ENCODE data around the gene NTN1.
"Not testable (repeated sequence)": the region's sequence is repeated elsewhere in the genome, so short reads cannot be mapped to it uniquely, and the experiment has no call there.

The NTN1 gene

DNA sequence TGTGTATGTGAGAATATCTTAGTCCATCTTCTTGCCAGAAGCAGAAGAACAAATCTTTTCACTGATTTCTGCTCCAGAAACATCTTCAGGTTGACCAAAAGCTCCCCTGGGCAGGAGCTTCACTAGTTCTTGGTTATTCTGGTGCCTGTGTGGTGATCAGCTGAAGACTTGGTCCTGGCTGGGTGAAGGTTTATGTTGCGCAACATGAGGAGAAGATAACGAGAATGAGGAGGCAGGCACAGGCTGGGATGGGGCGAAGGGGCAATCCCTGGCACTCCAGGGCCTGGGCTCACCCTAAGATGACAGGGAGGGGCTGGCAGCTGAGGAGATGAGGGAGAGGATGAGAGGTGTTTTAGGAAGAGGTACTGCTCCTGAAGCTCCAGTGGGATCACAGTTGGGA is 232.0 kb downstream of the NTN1 start:
- FAIRE-seq: no peak
- TF ChIP-seq CTCF (IDR thresholded peaks at IDR 0.05; ENCODE audit: insufficient read depth, missing control alignments): no peak

GRCh38 chr17:9254841-9255240 is 233.5 kb downstream of the NTN1 start:
- FAIRE-seq (no peak), DNase-seq (ENCODE audit: insufficient read length, low spot score) (no peak)
- TF ChIP-seq CTCF (IDR thresholded peaks at IDR 0.05; ENCODE audit: insufficient read depth, missing control alignments): no peak

More for the DNA sequence above, 232.0 kb downstream of the NTN1 start:
- DNase-seq (ENCODE audit: insufficient read length, low spot score): no peak

DNA sequence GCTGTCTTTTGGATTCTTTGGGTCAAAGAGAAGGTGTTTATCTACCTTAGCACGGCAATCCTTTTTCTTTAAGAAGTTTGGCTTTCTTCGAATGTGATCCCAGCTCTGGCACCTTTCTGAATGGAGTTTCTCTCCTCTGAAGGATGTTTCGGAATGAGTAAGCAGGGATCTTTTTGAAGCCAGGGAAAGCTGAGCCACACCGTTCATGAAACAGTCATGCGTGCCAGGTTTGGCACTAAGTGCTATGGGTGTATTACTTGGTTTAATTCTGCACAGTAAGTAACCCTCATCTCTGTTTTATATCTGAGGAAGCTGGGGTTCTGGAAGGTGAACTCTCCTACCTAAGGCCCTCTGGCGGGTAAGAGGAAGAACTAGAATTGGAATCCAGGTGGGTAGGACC is 234.5 kb downstream of the NTN1 start:
- no peak for FAIRE-seq
- DNase-seq (ENCODE audit: insufficient read length, low spot score): no peak
- TF ChIP-seq CTCF (IDR thresholded peaks at IDR 0.05; ENCODE audit: insufficient read depth, missing control alignments): no peak

GRCh38 chr17:9256361-9256750 is 235.0 kb downstream of the NTN1 start:
- FAIRE-seq: no peak
- no peak for TF ChIP-seq CTCF (IDR thresholded peaks at IDR 0.05; ENCODE audit: insufficient read depth, missing control alignments)
- no peak for DNase-seq (ENCODE audit: insufficient read length, low spot score)

GRCh38 chr17:9256751-9257629 is 235.7 kb downstream of the NTN1 start:
- FAIRE-seq (no peak), DNase-seq (ENCODE audit: insufficient read length, low spot score) (no peak)
- TF ChIP-seq CTCF (IDR thresholded peaks at IDR 0.05; ENCODE audit: insufficient read depth, missing control alignments): no peak

GRCh38 chr17:9257630-9257965 is 236.3 kb downstream of the NTN1 start:
- DNase-seq (ENCODE audit: insufficient read length, low spot score); FAIRE-seq: not testable (repeated sequence)

DNA sequence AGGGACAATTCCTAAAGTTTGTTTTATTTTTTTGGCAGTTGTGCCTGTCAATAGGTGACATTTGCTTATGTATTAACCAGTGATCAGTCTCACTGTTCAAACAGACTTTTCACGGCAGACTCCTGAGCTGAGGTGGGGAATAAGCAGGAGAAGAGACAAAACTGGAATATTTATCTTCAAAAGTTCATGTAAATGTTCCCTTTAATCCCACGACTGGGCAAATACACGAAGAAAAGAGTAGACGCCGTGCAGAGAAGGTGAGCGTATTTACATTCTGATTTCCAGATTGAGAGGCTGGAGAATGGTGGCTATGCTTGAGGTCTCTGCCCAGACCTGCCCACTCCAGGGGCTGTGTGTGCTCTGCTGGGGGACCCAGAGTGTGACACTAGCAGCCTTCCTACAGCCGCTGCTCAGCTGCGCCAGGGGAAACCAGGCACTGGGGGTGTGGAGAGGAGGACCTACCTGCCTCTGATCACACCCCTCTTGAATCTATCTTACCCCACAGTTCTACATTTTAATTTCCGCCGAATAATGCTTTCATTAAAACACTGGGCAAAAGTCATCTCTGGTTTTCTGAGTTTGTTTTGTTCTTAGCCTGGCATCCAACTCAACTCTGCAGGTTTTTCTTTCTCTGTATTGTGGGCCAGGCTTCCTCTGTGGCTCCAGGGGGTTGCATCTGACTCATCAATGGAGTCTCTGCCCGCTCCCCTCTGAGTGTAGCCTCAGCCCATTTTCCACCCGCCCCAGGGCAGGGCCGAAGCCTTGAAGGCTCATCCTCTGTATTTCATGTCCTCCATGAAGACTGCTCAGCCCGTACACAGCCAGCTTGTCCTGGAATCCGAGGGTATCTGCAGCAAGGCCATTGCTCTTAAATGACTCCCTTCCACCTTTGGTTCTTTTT is 237.1 kb downstream of the NTN1 start:
- FAIRE-seq: no peak
- DNase-seq (ENCODE audit: insufficient read length, low spot score): no peak

More for the DNA sequence above, 237.1 kb downstream of the NTN1 start:
- TF ChIP-seq CTCF (IDR thresholded peaks at IDR 0.05; ENCODE audit: insufficient read depth, missing control alignments): no peak
